Spleen (tissue), 11 donors: ENCODE data around the gene A4GALT. TPM values are rescaled to one million over a fixed set of nuclear protein-coding genes. Genes with fewer than 3 reads are reported as not detected.
"Not testable (repeated sequence)": the region's sequence is repeated elsewhere in the genome, so short reads cannot be mapped to it uniquely, and the experiment has no call there.

ENCODE experiments used
- DNase-seq: peaks from one replicate; pipeline ENCODE4 v3.0.0-alpha.2; 2020
- H3K27ac ChIP-seq, 8 donors: fragments of 200-600 bp; sonication (generic) in 7 of 8; 1 replicate in 4 of 8; 2 replicates in 4 of 8; pipeline versions ENCODE4 v1.5.0 to v1.8.0; 2016 to 2021; ENCODE audit warnings: inconsistent platforms in 4 of 8, mild to moderate bottlenecking in 4 of 8, moderate library complexity in 1 of 8
- H3K27me3 ChIP-seq, 7 donors: fragments of 200-600 bp; sonication (generic) in 6 of 7; replicated peaks in 1 of 7; 1 replicate in 4 of 7; 2 replicates in 3 of 7; pipeline versions ENCODE4 v1.5.0 to v1.8.0; 2016 to 2021; ENCODE audit warnings: inconsistent platforms in 3 of 7, mild to moderate bottlenecking in 1 of 7
- H3K36me3 ChIP-seq, 6 donors: fragments of 200-600 bp; sonication (generic) in 5 of 6; 1 replicate in 4 of 6; 2 replicates in 2 of 6; pipeline versions ENCODE4 v1.5.0 to v1.8.0; 2016 to 2021; ENCODE audit warnings: inconsistent platforms in 2 of 6
- H3K4me1 ChIP-seq, 6 donors: fragments of 200-600 bp; sonication (generic) in 5 of 6; 1 replicate in 3 of 6; 2 replicates in 3 of 6; pipeline versions ENCODE4 v1.5.0 to v1.8.0; 2016 to 2021; ENCODE audit warnings: inconsistent platforms in 3 of 6
- H3K4me3 ChIP-seq, 8 donors: fragments of 200-600 bp; sonication (generic) in 7 of 8; 1 replicate in 4 of 8; 2 replicates in 4 of 8; pipeline versions ENCODE4 v1.5.0 to v1.8.0; 2016 to 2021; ENCODE audit warnings: inconsistent platforms in 4 of 8, mild to moderate bottlenecking in 4 of 8, moderate library complexity in 2 of 8
- H3K9me3 ChIP-seq, 8 donors: fragments of 200-600 bp; sonication (generic) in 7 of 8; 1 replicate in 4 of 8; 2 replicates in 4 of 8; pipeline versions ENCODE4 v1.5.0 to v1.8.0; 2016 to 2021; ENCODE audit warnings: inconsistent platforms in 4 of 8
- CTCF ChIP-seq, 11 experiments: fragments of 200-600 bp in 7 of 11; fragments of 450-650 bp in 4 of 11; sonication (generic) in 4 of 11; IDR thresholded peaks in 8 of 11; conservative IDR thresholded peaks in 3 of 11; 1 replicate in 7 of 11; 2 replicates in 4 of 11; pipeline versions ENCODE4 v1.4.0 to v1.8.0; 2016 to 2021; ENCODE audit warnings: antibody characterized with exemption in 11 of 11, inconsistent platforms in 4 of 11, mild to moderate bottlenecking in 1 of 11
- POLR2A ChIP-seq, 3 donors: fragments of 450-650 bp; IDR thresholded peaks; one replicate each; pipeline ENCODE4 v1.5.1; 2017; ENCODE audit warnings: antibody characterized with exemption in 3 of 3, mild to moderate bottlenecking in 1 of 3
- POLR2AphosphoS5 ChIP-seq, 3 donors: sonication (generic); formaldehyde crosslinking; IDR thresholded peaks; one replicate each; pipeline ENCODE4 v1.5.1; 2017; ENCODE audit warnings: antibody characterized with exemption in 3 of 3
- WGBS, 5 donors: extraction: QIAGEN DNeasy Blood & Tissue Kit in 3 of 5; methylation state at CpG; one replicate each; pipeline versions ENCODE4 v1.1.5 to v1.1.7; 2013 to 2018; 5-methylcytosine and 5-hydroxymethylcytosine counted together
- intact Hi-C: fragments of 100-400 bp; cut with DNase I; formaldehyde crosslinking; loops from one replicate; pipeline ENCODE4 v1.15.0; 2023; ENCODE audit warnings: low total_unique reads
- polyA plus RNA-seq, 3 donors: library from polyadenylated mRNA; stranded (reverse); fragments of 200-250 nt; gene quantifications; one replicate each; pipeline ENCODE4 v1.2.1, GENCODE V29; 2013
- total RNA-seq, 7 donors: library from RNA; depleted of rRNA in 3 of 7; stranded (reverse); fragments of >200 nt in 3 of 7; fragmentation: NEBNext Ultra II Directional in 4 of 7; extraction: Animal tissue kit (Norgen Biotek cat#: 25700) in 4 of 7; gene quantifications; one replicate each; pipeline versions ENCODE4 v1.1.0 to v1.2.1, GENCODE V29; 2016 to 2021
- donor health status: healthy with polysubstance abuse.
- donor health status: DM: no; HTN: no; CAD: no; lungs with moderate emphysema.
- donor health status: DM: no; HTN: no; CAD: no.
- donor health status: Bipolar disorder and iron deficiency.
- donor health status: healthy.
- donor health status: DM: no; HTN: no; CAD: no.
- donor health status: DM: yes; HTN: yes; CAD: no.

A4GALT gene
- total and polyA plus RNA-seq, 10 donors = 7.3 to 45.2 (median 20.8) TPM

GRCh38 chr22:42760806-42761565 is 40.3 kb upstream of the A4GALT start:
- DNase-seq = no peak
- H3K4me1 ChIP-seq = no peaks in the 10 kb centered on the region
- no peaks in the 10 kb centered on the region for H3K9me3 ChIP-seq
- no peak overlapping the region for H3K4me3 ChIP-seq
- TF ChIP-seq CTCF (IDR thresholded peaks at IDR 0.05 in 8 of 11, conservative IDR thresholded peaks at IDR 0.05 in 3 of 11) (no peak), POLR2AphosphoS5 (IDR thresholded peaks at IDR 0.05) (no peak), POLR2A (IDR thresholded peaks at IDR 0.05) (no peak)
- H3K27ac ChIP-seq = no peak overlapping the region
- no peaks in the 10 kb centered on the region for H3K27me3 ChIP-seq
- 68 to 94% (median 82%) methylated on average over 7 to 18 of the region's 18 CpGs for WGBS, 5 donors
- intact Hi-C loops = no loop called here
- no peaks in the 10 kb centered on the region for H3K36me3 ChIP-seq

DNA sequence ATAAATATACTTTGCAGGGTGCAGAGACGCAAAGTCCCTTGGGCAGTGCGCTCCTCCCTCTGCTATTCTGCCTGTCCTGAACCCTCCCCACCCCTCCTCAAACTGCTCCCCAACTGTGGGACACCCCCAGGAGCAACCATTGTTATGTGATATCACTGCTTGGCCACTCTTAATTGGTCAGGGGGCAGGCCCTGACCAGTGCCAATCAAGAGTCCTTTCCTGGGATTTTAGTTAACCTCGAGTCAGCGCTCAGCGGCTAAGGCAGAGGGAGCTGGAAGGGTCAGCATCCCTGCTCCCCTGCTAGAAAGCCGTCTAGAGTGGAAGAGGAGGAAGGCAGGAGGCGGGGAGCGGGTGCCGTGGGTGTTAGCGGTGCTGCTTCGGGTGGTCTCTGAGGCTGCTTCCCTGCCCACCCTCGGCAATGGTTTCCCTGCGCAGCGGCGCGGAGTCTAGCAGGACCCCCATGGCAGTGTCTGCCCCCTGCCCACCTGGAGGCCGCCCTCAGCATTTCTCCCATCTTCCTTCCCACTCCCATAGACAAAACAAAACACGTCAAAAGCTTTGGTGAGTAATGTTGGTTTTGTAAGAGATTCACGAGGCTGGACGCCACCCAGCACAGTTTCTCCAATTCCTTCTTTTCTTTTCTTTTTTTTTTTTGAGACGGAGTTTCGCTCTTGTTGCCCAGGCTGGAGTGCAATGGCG is 38.4 kb upstream of the A4GALT start:
- H3K36me3 ChIP-seq = no peaks in the 10 kb centered on the region
- WGBS, 5 donors = 86 to 91% (median 89%) methylated on average over 23 of the region's 23 CpGs
- H3K27ac ChIP-seq = no peak overlapping the region
- DNase-seq = no peak
- no peaks in the 10 kb centered on the region for H3K9me3 ChIP-seq
- TF ChIP-seq CTCF (IDR thresholded peaks at IDR 0.05 in 8 of 11, conservative IDR thresholded peaks at IDR 0.05 in 3 of 11) (no peak), POLR2A (IDR thresholded peaks at IDR 0.05) (no peak), POLR2AphosphoS5 (IDR thresholded peaks at IDR 0.05) (no peak)
- no peak overlapping the region for H3K4me3 ChIP-seq
- H3K4me1 ChIP-seq = peaks cover 0 to 2% (median 0%) of the 10 kb centered on the region in 6 donors
- no peaks in the 10 kb centered on the region for H3K27me3 ChIP-seq
- intact Hi-C loops = no loop called here

DNA sequence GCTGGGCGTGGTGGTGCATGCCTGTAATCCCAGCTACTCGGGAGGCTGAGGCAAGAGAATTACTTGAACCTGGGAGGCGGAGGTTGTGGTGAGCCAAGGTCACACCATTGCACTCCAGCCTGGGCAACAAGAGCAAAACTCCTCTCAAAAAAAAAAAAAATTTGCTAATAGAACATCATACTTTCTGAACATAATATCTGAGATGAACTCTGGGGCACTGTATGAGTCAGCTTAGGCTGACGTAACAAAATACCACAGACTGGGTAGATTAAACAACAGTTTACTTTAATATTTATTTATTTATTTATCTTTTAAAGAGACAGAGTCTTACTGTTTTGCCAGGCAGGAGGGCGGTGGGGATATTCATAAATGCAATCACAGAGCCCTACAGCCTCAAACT is 34.9 kb upstream of the A4GALT start:
- DNase-seq, H3K27me3 ChIP-seq, H3K4me3 ChIP-seq, intact Hi-C loops, H3K36me3 ChIP-seq, H3K27ac ChIP-seq, H3K9me3 ChIP-seq: not testable (repeated sequence)
- H3K4me1 ChIP-seq = peaks cover 4 to 33% (median 14%) of the 10 kb centered on the region in 6 donors
- 75 to 85% (median 81%) methylated on average over 5 of the region's 5 CpGs for WGBS, 5 donors

- H3K27ac ChIP-seq, H3K27me3 ChIP-seq, H3K36me3 ChIP-seq, DNase-seq, H3K4me3 ChIP-seq, H3K9me3 ChIP-seq, intact Hi-C loops: not testable (repeated sequence)
- peaks cover 4 to 33% (median 14%) of the 10 kb centered on the region in 6 donors for H3K4me1 ChIP-seq
- 88 to 95% (median 94%) methylated on average over 14 to 16 of the region's 16 CpGs for WGBS, 5 donors
Measured at GRCh38 chr22:42755121-42755520, 34.5 kb upstream of the A4GALT start.

- intact Hi-C loops = no loop called here
- Histone ChIP-seq H3K4me3 (no peak overlapping the region), H3K4me1 (peaks cover 4 to 35% (median 14%) of the 10 kb centered on the region in 6 donors), H3K9me3 (no peaks in the 10 kb centered on the region), H3K27me3 (no peaks in the 10 kb centered on the region), H3K27ac (peak overlapping the region in 1 of 8 donors; percentile 76), H3K36me3 (no peaks in the 10 kb centered on the region)
- 62 to 92% (median 71%) methylated on average over 6 of the region's 6 CpGs for WGBS, 5 donors
- TF ChIP-seq POLR2A (IDR thresholded peaks at IDR 0.05) = no peak
- no peak for TF ChIP-seq POLR2AphosphoS5 (IDR thresholded peaks at IDR 0.05)
- no peak for TF ChIP-seq CTCF (IDR thresholded peaks at IDR 0.05 in 8 of 11, conservative IDR thresholded peaks at IDR 0.05 in 3 of 11)
- no peak for DNase-seq
Measured at GRCh38 chr22:42754658-42755057, 34.0 kb upstream of the A4GALT start.
